HG03135 (cell line): ENCODE data around the gene BAZ1A.

ENCODE experiments used
- ATAC-seq: cut with Tn5 transposase; IDR thresholded peaks from one replicate; pipeline ENCODE4 v1.9.1; 2021; ENCODE audit warnings: mild to moderate bottlenecking, moderate library complexity; ENCODE audit not compliant: unreplicated experiment

BAZ1A gene

GRCh38 chr14:34875031-34875922 is at the start of gene BAZ1A:
TSS of gene BAZ1A (minus strand) at chr14:34875360. CDS start at chr14:34874604, 756 bp downstream.
- ATAC-seq: peak; percentile 35

- no peak for ATAC-seq
Observed at GRCh38 chr14:34920339-34920738, 45.2 kb upstream of the BAZ1A start.

GRCh38 chr14:34913619-34914018 is 38.5 kb upstream of the BAZ1A start:
- no peak for ATAC-seq

- no peak for ATAC-seq
Observed at GRCh38 chr14:34912966-34913365, 37.8 kb upstream of the BAZ1A start.

GRCh38 chr14:34912182-34912581 is 37.0 kb upstream of the BAZ1A start:
- no peak for ATAC-seq

GRCh38 chr14:34911209-34912150 is 36.3 kb upstream of the BAZ1A start:
- ATAC-seq: no peak

GRCh38 chr14:34906287-34906686 is 31.1 kb upstream of the BAZ1A start:
- no peak for ATAC-seq

- no peak for ATAC-seq
Observed at GRCh38 chr14:34895277-34895676, 20.1 kb upstream of the BAZ1A start.

GRCh38 chr14:34890937-34891336 is 15.8 kb upstream of the BAZ1A start:
- ATAC-seq: no peak

GRCh38 chr14:34888186-34888585 is 13.0 kb upstream of the BAZ1A start:
- no peak for ATAC-seq

- no peak for ATAC-seq
Observed at GRCh38 chr14:34883954-34884353, 8.8 kb upstream of the BAZ1A start.

- peak; percentile 28 for ATAC-seq
Observed at GRCh38 chr14:34874386-34875030, 652 bp downstream of the BAZ1A start.

GRCh38 chr14:34873589-34874385 is 1.4 kb downstream of the BAZ1A start:
- ATAC-seq: peak; percentile 53

- ATAC-seq: peak; percentile 3
Observed at GRCh38 chr14:34872822-34873588, 2.2 kb downstream of the BAZ1A start.

- ATAC-seq: no peak
Observed at GRCh38 chr14:34867199-34867598, 8.0 kb downstream of the BAZ1A start.

- no peak for ATAC-seq
Observed at GRCh38 chr14:34865889-34866574, 9.1 kb downstream of the BAZ1A start.

- no peak for ATAC-seq
Observed at GRCh38 chr14:34863844-34864243, 11.3 kb downstream of the BAZ1A start.

- no peak for ATAC-seq
Observed at GRCh38 chr14:34858765-34859164, 16.4 kb downstream of the BAZ1A start.
